ENCODE data around the gene TEDDM1.

TEDDM1 gene

GRCh38 chr1:182406012-182406411 is 5.5 kb upstream of the TEDDM1 start:
- no peak for DNase-seq (ENCODE audit: low read depth)

DNA sequence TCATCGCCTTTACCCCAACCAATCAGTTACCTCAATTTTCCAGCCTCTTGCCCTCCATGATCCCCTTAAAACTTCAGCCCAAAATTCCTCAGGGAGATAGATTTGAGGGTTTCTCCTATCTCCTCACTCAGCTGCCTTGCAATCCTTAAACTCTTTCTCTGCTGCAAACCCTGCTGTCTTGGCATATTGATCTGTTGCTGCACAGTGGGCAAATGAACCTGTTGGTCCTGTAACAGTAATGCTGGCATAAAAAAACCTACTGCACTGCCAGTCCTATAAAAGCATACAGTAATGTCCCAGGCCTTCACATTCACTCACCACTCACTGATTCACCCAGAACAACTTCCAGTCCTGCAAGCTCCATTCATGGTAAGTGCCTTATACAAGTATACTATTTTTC is 5.1 kb upstream of the TEDDM1 start:
- DNase-seq (ENCODE audit: low read depth): no peak

DNA sequence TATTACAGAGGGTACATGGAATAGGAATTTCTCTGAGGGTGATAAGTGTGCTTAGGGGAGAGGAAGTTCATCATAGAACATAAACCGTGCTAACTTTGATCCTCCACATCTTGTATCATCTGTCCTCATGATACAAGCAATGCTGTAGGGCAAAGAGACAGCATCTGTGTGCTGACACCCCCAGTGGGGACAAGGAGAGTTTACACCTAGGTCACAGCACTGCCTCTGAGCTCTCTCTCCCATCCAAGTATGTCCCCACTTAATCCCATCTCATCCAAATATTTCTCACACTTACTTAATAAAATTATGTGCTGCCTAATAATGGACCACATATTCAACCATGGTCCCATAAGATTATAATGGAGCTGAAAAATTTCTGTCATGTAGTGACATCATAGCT is 4.3 kb upstream of the TEDDM1 start:
- DNase-seq (ENCODE audit: low read depth): no peak

GRCh38 chr1:182397653-182398393 is 2.6 kb downstream of the TEDDM1 start:
- no peak for DNase-seq (ENCODE audit: low read depth)

DNA sequence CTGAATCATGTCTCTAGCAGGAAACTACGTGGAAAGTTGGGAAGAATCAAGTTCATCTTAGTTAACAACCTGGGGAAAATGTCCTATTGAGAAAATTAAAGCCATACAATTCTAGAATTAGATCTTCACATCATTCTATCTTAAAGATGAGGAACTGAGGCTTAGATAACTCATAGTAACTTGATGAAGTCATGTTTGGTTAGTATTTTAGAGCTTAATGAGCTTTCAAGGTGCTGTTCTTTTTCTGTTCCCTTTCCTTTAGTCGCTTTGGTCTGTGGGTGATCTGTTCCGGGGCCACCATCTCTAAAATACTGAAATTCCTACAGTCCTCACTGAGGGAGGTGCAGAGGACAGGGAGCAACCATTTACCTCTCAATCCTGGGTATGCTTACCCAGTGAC is 4.6 kb downstream of the TEDDM1 start:
- no peak for DNase-seq (ENCODE audit: low read depth)

- DNase-seq (ENCODE audit: low read depth): no peak
Observed at GRCh38 chr1:182394055-182394775, 6.3 kb downstream of the TEDDM1 start.

GRCh38 chr1:182392050-182393028 is 8.1 kb downstream of the TEDDM1 start:
- DNase-seq (ENCODE audit: low read depth): no peak

GRCh38 chr1:182391362-182392049 is 9.0 kb downstream of the TEDDM1 start, which contains the start of gene GLUL:
Gene GLUL, minus strand, starts transcription at chr1:182391790. Its CDS starts 3,053 bp downstream, at chr1:182388737.
- DNase-seq (ENCODE audit: low read depth): peak; percentile 36

GRCh38 chr1:182391028-182391361 is 9.5 kb downstream of the TEDDM1 start:
- no peak for DNase-seq (ENCODE audit: low read depth)

DNA sequence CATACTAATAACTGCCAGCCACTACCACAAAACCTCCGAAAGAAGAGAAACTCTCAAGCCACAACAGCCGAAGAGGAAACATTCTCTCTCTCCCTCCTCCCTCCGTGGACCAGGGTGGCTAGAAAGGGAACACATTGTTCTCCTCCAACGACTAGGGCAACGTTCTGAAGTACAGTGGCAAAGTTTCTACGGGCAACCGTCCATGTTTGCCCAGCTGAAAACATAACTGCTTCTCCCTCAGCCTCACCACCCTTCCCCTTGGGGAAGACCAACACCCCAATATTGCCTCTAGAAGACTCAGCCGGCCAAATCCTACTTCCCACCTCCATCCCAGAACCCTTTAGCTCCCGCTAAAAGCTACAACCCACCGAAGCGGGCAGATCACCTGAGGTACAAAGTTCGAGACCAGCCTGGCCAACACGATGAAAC is 10.8 kb downstream of the TEDDM1 start:
- no peak for DNase-seq (ENCODE audit: low read depth)

GRCh38 chr1:182388392-182389134 is 11.9 kb downstream of the TEDDM1 start:
- DNase-seq (ENCODE audit: low read depth): no peak

GRCh38 chr1:182387566-182387965 is 12.9 kb downstream of the TEDDM1 start:
- DNase-seq (ENCODE audit: low read depth): no peak

GRCh38 chr1:182386980-182387379 is 13.5 kb downstream of the TEDDM1 start:
- no peak for DNase-seq (ENCODE audit: low read depth)

GRCh38 chr1:182385885-182386853 is 14.3 kb downstream of the TEDDM1 start:
- DNase-seq (ENCODE audit: low read depth): no peak

DNA sequence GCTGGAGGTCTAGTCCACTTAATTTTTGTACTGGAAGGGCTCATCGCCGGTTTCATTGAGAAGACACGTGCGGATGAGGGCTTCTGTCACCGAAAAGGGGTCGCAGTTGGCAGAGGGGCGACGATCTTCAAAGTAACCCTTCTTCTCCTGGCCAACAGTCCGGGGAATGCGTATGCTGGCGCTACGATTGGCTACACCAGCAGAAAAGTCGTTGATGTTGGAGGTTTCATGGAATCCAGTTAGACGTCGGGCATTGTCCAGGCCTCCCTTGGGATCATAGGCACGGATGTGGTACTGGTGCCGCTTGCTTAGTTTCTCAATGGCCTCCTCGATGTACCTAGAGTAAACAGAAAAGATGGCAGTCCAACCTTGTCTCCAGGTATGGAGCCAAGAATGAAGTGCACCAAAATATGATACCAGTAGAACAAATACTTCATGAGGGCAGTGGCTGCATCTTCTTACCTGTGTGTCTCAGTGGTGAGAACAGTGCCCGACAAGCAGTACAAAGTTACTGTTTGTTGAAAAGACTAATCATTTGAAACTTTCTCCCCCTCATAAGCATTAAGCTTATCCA is 16.0 kb downstream of the TEDDM1 start:
- DNase-seq (ENCODE audit: low read depth): no peak

DNA sequence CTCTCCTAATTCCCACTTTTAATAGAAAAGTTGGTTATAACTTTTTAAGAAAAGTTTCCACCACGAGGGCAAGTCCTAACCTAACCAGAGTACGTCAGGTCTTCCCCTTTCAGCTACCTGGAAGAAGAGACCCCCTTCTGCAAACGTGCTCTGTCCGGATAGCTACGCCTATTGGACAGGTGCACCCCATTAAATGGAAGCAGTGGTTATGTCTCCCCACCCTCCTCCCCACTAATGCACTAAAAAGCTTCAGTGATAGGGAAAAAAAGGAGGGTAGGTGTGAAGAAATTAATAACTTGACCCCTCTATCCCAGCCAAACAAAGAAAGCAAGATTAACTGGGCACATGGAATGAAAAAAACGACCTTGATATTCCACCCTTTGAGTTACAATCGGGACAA is 16.5 kb downstream of the TEDDM1 start:
- DNase-seq (ENCODE audit: low read depth): no peak

- no peak for DNase-seq (ENCODE audit: low read depth)
Observed at GRCh38 chr1:182383037-182383661, 17.3 kb downstream of the TEDDM1 start.

GRCh38 chr1:182381962-182382819 is 18.3 kb downstream of the TEDDM1 start:
- DNase-seq (ENCODE audit: low read depth): no peak
